Left kidney (tissue), 2 donors: Measurements from ENCODE around the gene CDX1. TPM values are rescaled to one million over a fixed set of nuclear protein-coding genes. Genes with fewer than 3 reads are reported as not detected.

Source experiments
- DNase-seq: peaks from one replicate; pipeline ENCODE4 v3.0.0-alpha.2; 2013
- polyA plus RNA-seq: library from polyadenylated mRNA; unstranded; fragments of 120-200 nt; gene quantifications from one replicate; pipeline ENCODE4 v1.2.1, GENCODE V29; 2013; ENCODE audit not compliant: insufficient read length

Gene CDX1
- polyA plus RNA-seq, 1 donor, result 0.45 TPM

GRCh38 chr5:150208187-150209098 lies 41.9 kb downstream of the CDX1 start:
- no peak for DNase-seq

- no peak for DNase-seq
These were observed 42.6 kb downstream of the CDX1 start for GRCh38 chr5:150209099-150209635.

- DNase-seq, result no peak
These were observed 44.1 kb downstream of the CDX1 start for GRCh38 chr5:150210644-150211043.

DNA sequence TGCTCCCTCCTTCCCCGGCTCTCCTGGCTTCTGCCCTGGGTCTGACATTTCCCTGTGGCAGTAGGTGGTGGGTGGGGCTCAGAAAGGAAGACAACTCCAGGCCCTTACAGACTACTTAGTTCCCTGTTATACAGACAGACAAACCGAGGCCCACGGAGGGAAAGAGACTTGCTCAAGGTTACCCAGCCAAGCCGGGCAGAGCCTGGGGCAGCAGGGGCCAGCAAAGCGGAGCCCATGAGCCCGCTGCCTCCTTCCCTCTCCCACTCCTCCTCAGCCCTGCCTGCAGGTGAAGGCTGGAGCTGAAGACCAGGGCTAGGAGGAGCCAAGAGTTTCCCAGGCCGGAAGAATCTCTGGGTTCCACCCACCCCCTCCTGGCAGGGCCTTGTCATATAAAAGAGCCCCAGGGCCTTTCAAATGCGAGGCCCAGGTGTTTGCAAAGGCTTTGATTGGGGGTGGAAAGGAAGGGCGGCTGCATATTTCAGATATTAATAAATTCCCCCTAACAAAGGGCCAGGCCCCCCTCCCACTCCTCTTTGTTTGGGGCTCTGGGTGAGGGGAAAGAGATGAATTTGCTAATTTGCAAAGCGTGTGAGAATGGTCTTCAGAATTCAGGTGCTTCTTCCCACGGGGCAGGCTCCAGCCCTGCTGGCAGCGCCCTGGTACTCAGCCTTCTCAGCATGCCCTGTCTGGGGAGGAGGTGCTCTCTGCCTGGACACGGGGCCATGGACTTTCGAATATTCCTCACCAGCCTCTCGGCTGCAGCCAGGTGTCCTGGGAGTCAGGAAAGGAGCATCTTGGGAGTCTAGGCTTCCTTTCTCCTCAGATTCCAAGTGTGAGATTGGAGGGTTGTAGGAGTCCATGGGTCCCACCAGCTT lies 44.8 kb downstream of the CDX1 start:
- DNase-seq, result no peak

GRCh38 chr5:150213530-150213929 lies 47.0 kb downstream of the CDX1 start:
- DNase-seq, result no peak

GRCh38 chr5:150214289-150214688 lies 47.7 kb downstream of the CDX1 start:
- no peak for DNase-seq

DNA sequence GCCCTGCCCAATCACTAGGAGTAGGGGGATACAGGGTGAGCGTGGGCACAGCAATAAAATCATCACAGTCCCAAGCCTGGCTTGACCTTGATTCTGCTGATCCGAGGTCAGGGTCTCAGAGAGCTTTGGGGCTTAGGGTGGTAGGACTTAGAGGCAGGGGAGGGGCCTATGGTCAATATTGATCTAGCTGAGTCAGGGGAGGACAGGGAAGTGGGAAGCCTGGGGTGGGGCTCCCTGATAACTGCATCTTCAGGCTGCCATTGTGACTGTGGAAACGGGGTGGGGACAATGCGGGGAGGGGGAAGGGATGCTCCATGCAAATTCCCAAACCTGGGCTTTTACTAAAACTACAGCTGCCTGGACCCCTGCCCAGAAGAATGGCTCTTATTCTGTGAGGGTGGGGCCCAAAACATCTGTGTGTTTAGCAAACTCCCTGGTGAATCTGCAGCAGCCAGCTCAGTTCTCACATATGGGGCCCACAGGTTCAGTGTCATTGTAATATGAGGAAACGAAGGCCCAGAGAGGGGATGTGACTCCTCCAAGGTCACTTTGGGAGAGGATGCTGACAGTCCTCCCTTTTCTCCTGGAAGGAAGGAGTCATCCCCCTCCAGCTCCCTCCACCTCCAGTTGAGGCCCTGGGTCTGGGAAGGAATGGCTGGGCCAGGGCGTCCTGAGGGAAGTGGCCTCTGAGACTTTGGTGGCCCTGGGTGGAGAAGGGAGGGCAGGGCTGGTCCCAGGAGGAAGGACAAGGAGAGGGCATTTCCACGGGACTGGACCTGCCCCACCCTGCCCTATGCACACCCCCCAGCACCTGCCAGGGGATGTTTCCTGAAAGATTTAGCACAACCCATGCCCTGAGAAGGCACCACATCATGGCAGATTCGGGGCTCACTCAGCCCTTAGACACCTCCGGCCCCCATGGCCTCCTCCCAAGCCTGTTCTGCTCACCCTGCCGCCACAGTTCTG lies 49.7 kb downstream of the CDX1 start:
- DNase-seq, result no peak

GRCh38 chr5:150217038-150217437 lies 50.5 kb downstream of the CDX1 start:
- no peak for DNase-seq

GRCh38 chr5:150217873-150218692 lies 51.5 kb downstream of the CDX1 start:
- peak; percentile 70 for DNase-seq

- no peak for DNase-seq
These were observed 52.1 kb downstream of the CDX1 start for GRCh38 chr5:150218693-150219035.

GRCh38 chr5:150219142-150219541 lies 52.6 kb downstream of the CDX1 start:
- DNase-seq, result no peak

GRCh38 chr5:150219861-150220260 lies 53.3 kb downstream of the CDX1 start:
- no peak for DNase-seq

GRCh38 chr5:150221471-150221870 lies 54.9 kb downstream of the CDX1 start:
- no peak for DNase-seq

GRCh38 chr5:150222906-150223305 lies 56.3 kb downstream of the CDX1 start:
- no peak for DNase-seq

GRCh38 chr5:150223474-150223873 lies 56.9 kb downstream of the CDX1 start:
- DNase-seq, result no peak

DNA sequence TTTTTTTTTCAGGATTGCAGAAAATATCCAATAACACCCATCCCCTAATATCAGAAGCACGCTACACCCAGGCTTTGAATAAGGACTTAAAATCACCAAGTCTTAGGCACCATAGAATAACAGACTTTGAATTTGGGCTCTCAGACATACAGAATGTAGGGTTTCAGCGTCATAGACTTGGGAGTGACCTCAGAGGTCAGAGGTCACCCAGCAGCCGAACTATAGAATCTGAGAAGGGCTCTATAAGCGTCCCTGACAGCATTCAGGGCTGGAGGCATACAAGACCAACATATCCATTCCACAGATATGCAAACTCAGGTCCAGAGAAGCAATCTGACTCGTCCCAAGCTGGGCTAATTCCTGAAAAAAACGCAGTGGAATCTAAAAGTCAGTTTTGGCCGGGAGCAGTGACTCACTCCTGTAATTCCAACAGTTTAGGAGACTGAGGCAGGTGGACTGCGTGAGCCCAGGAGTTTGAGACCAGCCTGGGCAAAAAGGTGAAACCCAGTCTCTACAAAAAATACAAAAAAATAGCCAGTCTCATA lies 58.0 kb downstream of the CDX1 start:
- no peak for DNase-seq

- DNase-seq, result no peak
These were observed 60.5 kb downstream of the CDX1 start for GRCh38 chr5:150227036-150227435.

- no peak for DNase-seq
These were observed 61.2 kb downstream of the CDX1 start for GRCh38 chr5:150227606-150228273.

- no peak for DNase-seq
These were observed 63.0 kb downstream of the CDX1 start for GRCh38 chr5:150229571-150229970.

- DNase-seq, result no peak
These were observed 64.3 kb downstream of the CDX1 start for GRCh38 chr5:150230842-150231241.
